Heart left ventricle (tissue), 16 donors: ENCODE measurements around the gene HAUS5. TPM values are rescaled to one million over a fixed set of nuclear protein-coding genes. Genes with fewer than 3 reads are reported as not detected.
A peak's percentile ranks its signal among the peaks of the same experiment; 100 is the strongest.

Experiments used
- ATAC-seq, 4 donors: fragments of 200-7000 bp; cut with Tn5 transposase; one replicate each; pipeline ENCODE4 v1.9.1; 2020 to 2022; ENCODE audit warnings: moderate library complexity in 4 of 4, mild to moderate bottlenecking in 3 of 4, moderate number of reproducible peaks in 1 of 4
- DNase-seq, 5 donors: peaks; one replicate each; pipeline ENCODE4 v3.0.0-alpha.2; 2020
- H3K27ac ChIP-seq, 12 donors: fragments of 200-600 bp; sonication (generic) in 4 of 12; one replicate each; pipeline versions ENCODE4 v1.5.0 to v1.8.0; 2016 to 2022; ENCODE audit warnings: mild to moderate bottlenecking in 2 of 12
- H3K27me3 ChIP-seq, 9 donors: fragments of 200-600 bp; sonication (generic) in 2 of 9; one replicate each; pipeline versions ENCODE4 v1.5.1 to v1.8.0; 2016 to 2022; ENCODE audit warnings: mild to moderate bottlenecking in 3 of 9
- H3K36me3 ChIP-seq, 9 donors: fragments of 200-600 bp; sonication (generic) in 2 of 9; one replicate each; pipeline versions ENCODE4 v1.5.0 to v1.8.0; 2018 to 2022; ENCODE audit warnings: mild to moderate bottlenecking in 2 of 9
- H3K4me1 ChIP-seq, 12 donors: fragments of 200-600 bp; sonication (generic) in 4 of 12; one replicate each; pipeline versions ENCODE4 v1.5.0 to v1.8.0; 2016 to 2022; ENCODE audit warnings: mild to moderate bottlenecking in 3 of 12
- H3K4me3 ChIP-seq, 12 donors: fragments of 200-600 bp; sonication (generic) in 4 of 12; one replicate each; pipeline versions ENCODE4 v1.5.0 to v1.8.0; 2017 to 2022; ENCODE audit warnings: mild to moderate bottlenecking in 9 of 12, moderate library complexity in 4 of 12
- H3K9me3 ChIP-seq, 12 donors: fragments of 200-600 bp; sonication (generic) in 4 of 12; one replicate each; pipeline versions ENCODE4 v1.5.0 to v1.8.0; 2016 to 2022; ENCODE audit warnings: mild to moderate bottlenecking in 1 of 12
- CTCF ChIP-seq, 12 donors: fragments of 200-600 bp; sonication (generic) in 4 of 12; IDR thresholded peaks; one replicate each; pipeline versions ENCODE4 v1.5.0 to v1.8.0; 2018 to 2022; ENCODE audit warnings: antibody characterized with exemption in 12 of 12, mild to moderate bottlenecking in 5 of 12
- POLR2A ChIP-seq, 2 donors: fragments of 450-650 bp; IDR thresholded peaks; one replicate each; pipeline ENCODE4 v1.6.1; 2017; ENCODE audit warnings: antibody characterized with exemption in 2 of 2, mild to moderate bottlenecking in 2 of 2, moderate library complexity in 2 of 2
- WGBS, 4 donors: extraction: QIAGEN DNeasy Blood & Tissue Kit in 2 of 4; methylation state at CpG; one replicate each; pipeline versions ENCODE4 v1.1.5 to v1.1.7; 2013 to 2018; 5-methylcytosine and 5-hydroxymethylcytosine counted together
- intact Hi-C, 10 donors: fragments of 100-400 bp; cut with DNase I; formaldehyde crosslinking; loops; one replicate each; pipeline versions ENCODE4 v1.11.1 to v1.14.2; 2022
- polyA plus RNA-seq, 2 donors: library from polyadenylated mRNA; stranded (reverse); fragments of 200-250 nt; gene quantifications; one replicate each; pipeline ENCODE4 v1.2.3, GENCODE V29; 2013
- total RNA-seq, 9 donors: library from RNA; depleted of rRNA in 2 of 9; stranded (reverse); fragments of >200 nt in 2 of 9; fragmentation: NEBNext Ultra II Directional in 3 of 9; extraction: Animal tissue kit (Norgen Biotek cat#: 25700) in 3 of 9; gene quantifications; one replicate each; pipeline versions ENCODE4 v1.1.0 to v1.2.4, GENCODE V29; 2016 to 2023
- donor health status: ischemic (EF 13 %, LVEDD 7.1; RV severe dilation, severe dysfunction).
- donor health status: healthy with polysubstance abuse.
- donor health status: DM: no; HTN: yes; CAD: no.
- donor health status: DM: no; HTN: no; CAD: no.
- donor health status: ischemic (EF 25% LVEDD 6.9; RV normal size, moderate dysfunction).
- donor health status: ischemic (EF 25% LVEDD 5.7; RV mildly dilated, moderate dysfunction).
- donor health status: healthy.
- donor health status: DM: yes; HTN: yes; CAD: no.
- donor health status: ischemic (EF 35%, LVEDD 5.7; RV mildly dilated, moderate dysfunction).
- donor health status: nonischemic (EF 11% LVEDD 7.7; RV severe dilation, severe dysfunction).
- donor health status: DM: yes; HTN: yes; CAD: no.
- donor health status: PGD.
- donor health status: ischemic (EF 29% LVEDD 5.4; RV normal size, mild dysfunction).
- donor health status: nonischemic (EF 23%, LVEDD 6.1; RV moderate dilation, normal function).

HAUS5 gene
- total and polyA plus RNA-seq, 11 donors: 1.9 to 9.0 (median 3.9) TPM

GRCh38 chr19:35637165-35637564 lies 24.6 kb downstream of the HAUS5 start:
- DNase-seq: no peak
- 90 to 97% (median 94%) methylated on average over 24 to 25 of the region's 25 CpGs for whole genome bisulfite sequencing, 4 donors

GRCh38 chr19:35639321-35639639 lies 26.7 kb downstream of the HAUS5 start:
- no peak for TF ChIP-seq CTCF (IDR thresholded peaks at IDR 0.05)
- no peak for TF ChIP-seq POLR2A (IDR thresholded peaks at IDR 0.05)
- no peaks in the 10 kb centered on the region for H3K9me3 ChIP-seq
- H3K27ac ChIP-seq: no peak overlapping the region
- ATAC-seq (no peak), DNase-seq (no peak)
- 43 to 54% (median 49%) methylated on average over 6 of the region's 6 CpGs for WGBS, 4 donors
- peaks cover 0 to 25% (median 7%) of the 10 kb centered on the region in 12 donors for H3K4me1 ChIP-seq
- H3K4me3 ChIP-seq: no peak overlapping the region
- intact Hi-C loops: no loop called here
- no peaks in the 10 kb centered on the region for H3K27me3 ChIP-seq
- H3K36me3 ChIP-seq: peaks cover 0 to 41% (median 40%) of the 10 kb centered on the region in 9 donors

More at GRCh38 chr19:35637165-35637564, 24.6 kb downstream of the HAUS5 start:
- TF ChIP-seq CTCF (IDR thresholded peaks at IDR 0.05) (no peak), POLR2A (IDR thresholded peaks at IDR 0.05) (no peak)
- no peak for ATAC-seq
- H3K9me3 ChIP-seq: no peaks in the 10 kb centered on the region
- no peak overlapping the region for H3K27ac ChIP-seq
- intact Hi-C loops: no loop called here
- peaks cover 0 to 10% (median 0%) of the 10 kb centered on the region in 12 donors for H3K4me1 ChIP-seq
- no peak overlapping the region for H3K4me3 ChIP-seq
- peaks cover 0 to 62% (median 61%) of the 10 kb centered on the region in 9 donors for H3K36me3 ChIP-seq
- H3K27me3 ChIP-seq: no peaks in the 10 kb centered on the region

- H3K27me3 ChIP-seq: no peaks in the 10 kb centered on the region
- TF ChIP-seq CTCF (IDR thresholded peaks at IDR 0.05): no peak
- TF ChIP-seq POLR2A (IDR thresholded peaks at IDR 0.05): no peak
- H3K9me3 ChIP-seq: no peaks in the 10 kb centered on the region
- no peak for ATAC-seq
- peaks cover 0 to 36% (median 34%) of the 10 kb centered on the region in 9 donors for H3K36me3 ChIP-seq
- DNase-seq: no peak
- no peak overlapping the region for H3K27ac ChIP-seq
- intact Hi-C loops: no loop called here
- H3K4me3 ChIP-seq: no peak overlapping the region
- H3K4me1 ChIP-seq: peaks cover 0 to 29% (median 10%) of the 10 kb centered on the region in 12 donors
- 81 to 87% (median 84%) methylated on average over 8 of the region's 8 CpGs for WGBS, 4 donors
These were observed 27.3 kb downstream of the HAUS5 start for GRCh38 chr19:35639863-35640262.

- WGBS, 4 donors: 18 to 27% (median 20%) methylated on average over 25 to 28 of the region's 28 CpGs
- ATAC-seq (no peak), DNase-seq (peak in 4 of 5 donors; percentile 38 to 60 (median 53))
- TF ChIP-seq CTCF (IDR thresholded peaks at IDR 0.05) (no peak), POLR2A (IDR thresholded peaks at IDR 0.05) (no peak)
- Histone ChIP-seq H3K27ac (no peak within 1 kb of the TSS), H3K9me3 (no peaks in the 10 kb centered on the region), H3K4me1 (peaks cover 0 to 37% (median 13%) of the 10 kb centered on the region in 12 donors), H3K4me3 (no peak within 1 kb of the TSS), H3K36me3 (peaks cover 0 to 19% (median 16%) of the 10 kb centered on the region in 9 donors), H3K27me3 (no peaks in the 10 kb centered on the region)
- intact Hi-C loops: no loop called here
These were observed 29.1 kb downstream of the HAUS5 start, which contains the start of gene ETV2 for GRCh38 chr19:35641515-35642151. TSS of gene ETV2 (plus strand) at chr19:35641745. CDS start at chr19:35642461, 716 bp downstream.
